Brain microvascular endothelial cell (primary cell): ENCODE results near the gene MPG.

Experiments
- DNase-seq: peaks from one replicate; pipeline ENCODE4 v3.0.0-alpha.2; 2020
- H3K27ac ChIP-seq: fragments of 250-450 bp; sonication (Bioruptor Pico); 2 replicates; pipeline ENCODE4 v1.5.1; 2020; ENCODE audit warnings: mild to moderate bottlenecking, moderate library complexity
- H3K27me3 ChIP-seq: fragments of 250-450 bp; sonication (Bioruptor Pico); replicated peaks from 2 replicates; pipeline ENCODE4 v1.5.1; 2020; ENCODE audit warnings: mild to moderate bottlenecking
- H3K36me3 ChIP-seq: fragments of 250-450 bp; sonication (Bioruptor Pico); replicated peaks from 2 replicates; pipeline ENCODE4 v1.5.1; 2020; ENCODE audit warnings: mild to moderate bottlenecking
- H3K4me3 ChIP-seq: 2 replicates; pipeline ENCODE4 v1.5.1; 2011; ENCODE audit warnings: low read depth, mild to moderate bottlenecking, control low read depth, low read length, moderate library complexity
- CTCF ChIP-seq: IDR thresholded peaks from 2 replicates; pipeline ENCODE4 v1.5.1; 2011; ENCODE audit warnings: low read depth, mild to moderate bottlenecking, moderate library complexity, low read length, control low read depth, inconsistent platforms; ENCODE audit errors: missing control alignments
- in situ Hi-C: cut with HindIII; loops from 2 replicates; pipeline ENCODE4 v1.10.0; 2017; ENCODE audit warnings: low sequenced_read_pairs, low pct_ligation_motif_present

Gene MPG

DNA sequence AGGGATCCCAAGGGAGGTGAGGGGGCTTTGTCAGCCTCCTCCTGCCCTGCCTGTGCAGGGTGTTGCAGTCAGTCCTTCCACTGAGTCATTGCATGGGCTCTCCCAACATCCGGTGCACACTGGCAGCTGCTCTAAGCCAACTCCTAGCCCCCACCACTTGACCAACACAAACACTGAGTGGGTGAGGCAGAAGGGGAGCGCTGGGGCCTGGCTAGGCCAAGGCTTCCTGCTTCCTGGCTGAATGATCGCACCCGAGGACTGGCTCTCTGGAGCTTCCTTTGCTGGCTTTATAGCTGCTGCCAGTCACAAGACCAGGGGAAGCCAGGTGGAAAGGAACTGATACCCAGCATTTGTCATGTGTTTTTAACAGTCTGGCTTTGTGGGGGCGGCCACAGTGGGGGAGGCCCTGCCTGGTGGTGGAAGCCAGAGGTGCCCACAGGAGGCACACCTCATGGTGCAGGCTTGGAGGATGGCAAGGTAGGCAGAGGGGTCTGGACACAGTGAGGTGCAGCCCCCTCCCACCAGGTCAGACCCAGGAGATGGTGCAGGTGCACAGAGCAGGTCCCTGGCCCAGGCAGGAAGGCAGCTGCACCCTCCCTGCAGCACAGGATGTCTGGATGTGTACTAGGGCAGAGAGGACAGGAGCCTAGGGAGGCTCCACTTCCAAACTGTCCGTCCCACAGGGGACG lies 6.8 kb downstream of the MPG start:
- Histone ChIP-seq H3K4me3 (no peak overlapping the region), H3K27ac (peak overlapping the region; percentile 32), H3K27me3 (no peaks in the 10 kb centered on the region), H3K36me3 (peaks cover 60% of the 10 kb centered on the region)
- TF ChIP-seq CTCF: no peak
- in situ Hi-C loops: no loop called here
- DNase-seq: peak; percentile 85

DNA sequence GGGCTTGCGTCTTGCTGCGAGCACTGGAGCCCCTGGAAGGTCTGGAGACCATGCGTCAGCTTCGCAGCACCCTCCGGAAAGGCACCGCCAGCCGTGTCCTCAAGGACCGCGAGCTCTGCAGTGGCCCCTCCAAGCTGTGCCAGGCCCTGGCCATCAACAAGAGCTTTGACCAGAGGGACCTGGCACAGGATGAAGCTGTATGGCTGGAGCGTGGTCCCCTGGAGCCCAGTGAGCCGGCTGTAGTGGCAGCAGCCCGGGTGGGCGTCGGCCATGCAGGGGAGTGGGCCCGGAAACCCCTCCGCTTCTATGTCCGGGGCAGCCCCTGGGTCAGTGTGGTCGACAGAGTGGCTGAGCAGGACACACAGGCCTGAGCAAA lies 7.4 kb downstream of the MPG start:
- H3K27ac ChIP-seq: peak overlapping the region; percentile 14
- no peak for TF ChIP-seq CTCF
- in situ Hi-C loops: no loop called here
- H3K4me3 ChIP-seq: no peak overlapping the region
- DNase-seq: no peak
- H3K27me3 ChIP-seq: no peaks in the 10 kb centered on the region
- peaks cover 58% of the 10 kb centered on the region for H3K36me3 ChIP-seq

GRCh38 chr16:85865-86264 lies 7.8 kb downstream of the MPG start:
- no peak for DNase-seq
- TF ChIP-seq CTCF: no peak
- H3K27ac ChIP-seq: no peak overlapping the region
- H3K27me3 ChIP-seq: no peaks in the 10 kb centered on the region
- H3K36me3 ChIP-seq: peaks cover 55% of the 10 kb centered on the region
- in situ Hi-C loops: no loop called here
- H3K4me3 ChIP-seq: no peak overlapping the region

DNA sequence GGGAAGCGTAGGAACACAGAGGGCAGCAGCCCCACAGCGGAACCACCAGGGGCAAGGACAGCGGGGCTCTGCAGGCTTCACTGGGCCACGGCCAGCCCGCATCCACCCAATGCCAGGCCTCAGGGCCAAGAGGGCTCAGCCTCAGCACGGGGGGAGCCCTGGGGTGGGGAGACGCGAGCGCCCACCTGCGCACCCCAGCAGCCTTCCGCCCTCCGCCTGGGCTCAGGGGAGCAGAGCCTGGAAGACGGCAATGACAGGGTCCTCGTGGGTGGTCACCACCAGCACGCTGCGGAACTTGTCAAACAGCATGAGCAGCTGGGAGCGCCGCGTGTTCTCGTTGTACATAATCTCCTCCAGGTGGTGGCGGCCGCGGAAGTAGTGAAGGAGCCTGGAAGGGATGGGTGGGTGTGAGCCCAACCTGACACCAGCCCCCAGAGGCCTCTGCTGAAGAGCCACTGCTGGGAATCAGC lies 8.5 kb downstream of the MPG start:
- Histone ChIP-seq H3K36me3 (peaks cover 54% of the 10 kb centered on the region), H3K27ac (no peak overlapping the region), H3K27me3 (no peaks in the 10 kb centered on the region), H3K4me3 (no peak overlapping the region)
- no peak for DNase-seq
- in situ Hi-C loops: no loop called here
- TF ChIP-seq CTCF: no peak

DNA sequence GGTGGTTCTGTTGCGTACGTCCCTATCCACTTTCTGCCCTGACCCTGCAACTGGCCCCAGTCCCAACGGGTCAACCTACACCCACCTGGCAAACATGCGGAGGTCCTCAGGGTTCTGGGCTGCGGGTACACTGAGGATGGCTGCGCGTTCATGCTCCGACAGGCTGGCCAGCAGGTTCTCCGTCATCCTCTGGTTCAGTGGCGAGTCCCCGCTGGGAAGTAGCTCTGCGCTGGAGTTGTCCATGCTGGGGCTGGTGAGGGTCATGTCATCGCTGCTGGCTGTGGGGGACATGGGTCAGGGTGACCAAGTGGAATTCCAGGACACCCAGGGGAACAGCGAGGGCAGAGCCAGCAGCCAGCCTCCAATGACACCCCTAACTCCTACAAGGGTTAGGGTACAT lies 10.6 kb downstream of the MPG start:
- no peak overlapping the region for H3K27ac ChIP-seq
- DNase-seq: no peak
- TF ChIP-seq CTCF: no peak
- in situ Hi-C loops: no loop called here
- H3K36me3 ChIP-seq: peaks cover 60% of the 10 kb centered on the region
- H3K4me3 ChIP-seq: no peak overlapping the region
- no peaks in the 10 kb centered on the region for H3K27me3 ChIP-seq
